CD4-positive, alpha-beta T cell treated with Interleukin-6 at 100 ng/mL for 8 hours (primary cell): ENCODE data around the gene IGSF23.
"Not testable (repeated sequence)": the region's sequence is repeated elsewhere in the genome, so short reads cannot be mapped to it uniquely, and the experiment has no call there.

Source experiments
- DNase-seq: peaks from one replicate; pipeline ENCODE4 v3.0.0-alpha.2; 2020; ENCODE audit warnings: mixed read lengths, low spot score

Gene IGSF23

DNA sequence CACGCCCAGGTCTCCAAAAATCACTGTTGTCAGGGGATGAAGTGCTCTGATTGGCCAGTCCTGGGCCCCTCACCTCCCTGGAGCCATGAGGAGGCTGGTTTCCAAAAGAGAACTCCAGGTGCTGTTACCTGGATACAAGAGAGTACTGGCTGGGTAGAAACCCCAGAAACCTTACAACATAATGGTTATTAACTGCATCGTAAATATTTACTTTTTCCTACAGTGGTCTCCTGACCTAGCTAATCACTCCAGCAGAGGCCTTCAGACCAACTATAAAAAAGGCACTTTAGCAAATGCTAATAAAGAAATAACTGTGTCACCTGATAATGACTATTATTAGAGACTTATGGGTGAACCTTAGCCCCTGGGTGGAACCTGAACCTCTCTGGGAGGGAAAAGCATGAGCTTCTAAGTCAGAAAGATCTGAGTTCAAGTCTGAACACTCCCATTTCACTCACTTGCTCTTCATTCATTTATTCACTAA is 1.5 kb upstream of the IGSF23 start:
- no peak for DNase-seq

DNA sequence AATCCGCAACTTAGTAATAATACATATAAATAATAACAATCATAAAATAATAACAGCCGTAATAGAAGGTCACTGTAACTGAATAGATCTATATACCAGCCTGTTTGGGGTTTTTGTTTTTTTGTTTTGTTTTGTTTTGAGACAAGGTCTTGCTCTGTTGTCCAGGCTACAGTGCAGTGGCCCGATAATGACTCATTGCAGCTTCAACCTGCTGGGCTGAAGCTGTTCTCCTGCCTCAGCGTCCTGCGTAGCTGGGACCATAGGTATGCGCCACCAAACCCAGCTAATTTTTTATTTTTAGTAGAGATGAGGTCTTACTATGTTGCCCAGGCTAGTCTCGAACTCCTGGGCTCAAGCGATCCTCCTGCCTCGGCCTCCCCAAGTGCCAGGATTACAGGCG is 950 bp downstream of the IGSF23 start:
- no peak for DNase-seq

DNA sequence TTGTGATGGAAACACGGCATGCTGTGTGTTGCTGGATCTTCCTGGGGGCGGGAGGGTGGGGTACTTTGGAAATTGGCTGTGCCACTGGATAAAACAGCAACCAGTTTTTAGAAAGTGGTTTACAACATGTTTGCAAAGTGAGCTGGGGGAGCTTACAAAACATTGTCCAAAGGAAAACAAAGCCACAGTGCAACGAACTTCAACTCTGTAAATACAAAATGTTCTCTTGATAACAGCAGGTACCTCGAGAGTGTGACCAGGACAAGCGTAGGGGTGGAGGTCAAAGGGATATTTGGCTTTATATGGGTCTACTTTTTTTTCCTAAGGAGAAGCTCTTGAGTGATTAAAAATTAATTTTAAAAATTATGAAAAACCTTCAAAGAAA is 2.5 kb downstream of the IGSF23 start:
- DNase-seq, result no peak

DNA sequence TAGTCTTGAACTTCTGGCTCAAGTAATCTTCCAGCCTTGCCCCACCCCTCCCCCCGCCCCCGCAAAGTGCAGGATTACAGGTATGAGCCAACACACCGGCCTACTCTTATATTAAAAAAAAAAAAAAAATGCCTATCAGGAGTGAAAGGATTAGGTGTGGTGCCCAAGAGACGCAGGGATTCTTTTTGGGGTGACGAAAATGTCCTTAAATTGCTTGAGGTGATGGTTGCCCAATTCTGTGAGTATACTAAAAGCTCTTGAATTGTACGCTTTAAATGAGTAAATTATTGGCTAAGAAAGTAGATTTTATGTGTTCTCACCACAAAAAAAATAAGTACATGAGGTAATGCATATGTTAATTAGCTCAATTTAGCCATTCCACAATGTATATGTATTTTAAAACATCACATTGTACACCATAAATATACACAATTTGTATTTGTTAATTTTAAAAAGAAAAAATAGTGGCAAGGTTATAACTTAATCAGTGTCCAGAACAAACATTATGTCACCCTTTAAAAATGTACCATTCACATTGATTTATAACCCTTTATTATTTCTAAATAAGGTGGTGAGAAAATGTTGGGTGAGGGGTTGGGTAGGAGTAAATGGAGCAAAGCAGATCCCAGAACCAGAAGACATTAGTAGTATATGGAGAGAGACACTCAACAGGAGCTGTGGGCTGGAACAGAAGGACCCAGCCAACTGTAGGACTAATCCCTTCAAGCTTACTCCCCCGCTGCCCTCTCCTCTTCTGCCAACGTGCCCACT is 3.9 kb downstream of the IGSF23 start:
- DNase-seq, result no peak

DNA sequence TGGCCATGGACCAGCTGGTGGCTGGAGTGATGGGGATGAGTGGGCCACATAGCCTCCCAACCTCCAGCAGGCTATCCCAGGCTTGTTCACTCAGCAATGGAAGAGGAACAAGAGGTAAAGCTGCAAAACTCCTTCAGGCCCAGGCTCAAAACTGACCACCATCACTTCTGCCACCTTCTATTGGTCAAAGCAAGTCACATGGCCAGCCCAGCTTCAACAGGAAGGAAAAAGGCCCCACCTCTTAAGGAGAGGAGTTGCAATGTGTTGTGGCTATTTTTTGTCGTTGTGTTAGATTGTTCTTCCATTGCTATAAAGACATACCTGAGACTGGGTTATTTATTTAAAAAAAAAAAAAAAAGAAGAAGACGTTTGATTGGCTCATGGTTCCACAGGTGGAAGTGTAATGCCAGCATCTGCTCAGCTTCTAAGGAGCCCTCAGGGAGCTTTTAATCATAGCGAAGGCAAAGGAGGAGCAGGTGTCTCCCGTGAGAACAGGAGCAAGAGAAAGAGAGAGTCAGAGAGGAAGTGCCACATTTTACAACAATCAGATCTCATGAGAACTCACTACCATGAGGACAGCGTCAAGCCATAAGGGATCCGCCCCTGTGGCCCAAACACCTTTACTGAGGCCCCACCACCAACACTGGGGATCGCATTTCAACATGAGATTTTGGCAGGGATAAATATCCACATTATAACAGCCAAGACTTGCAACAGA is 5.4 kb downstream of the IGSF23 start:
- DNase-seq, result no peak

DNA sequence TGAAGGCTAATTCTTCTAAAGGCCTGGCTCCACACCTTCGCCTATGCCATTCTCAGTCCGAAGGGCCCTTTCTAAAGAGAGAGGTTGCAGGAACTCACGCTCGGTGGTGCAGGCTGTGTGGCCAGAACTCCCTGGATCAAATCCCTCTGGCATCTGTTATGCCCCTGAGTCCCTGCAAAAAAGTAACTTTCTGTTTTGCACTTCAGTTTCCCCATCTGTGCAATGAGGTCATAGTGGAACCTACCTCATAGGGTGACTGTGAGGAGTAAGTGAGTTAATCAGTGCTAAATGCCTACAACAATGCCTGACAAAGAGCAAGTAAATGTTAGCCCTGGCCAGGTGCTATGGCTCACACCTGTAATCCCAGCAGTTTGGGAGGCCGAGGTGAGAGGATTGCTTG is 7.3 kb downstream of the IGSF23 start:
- DNase-seq, result no peak

DNA sequence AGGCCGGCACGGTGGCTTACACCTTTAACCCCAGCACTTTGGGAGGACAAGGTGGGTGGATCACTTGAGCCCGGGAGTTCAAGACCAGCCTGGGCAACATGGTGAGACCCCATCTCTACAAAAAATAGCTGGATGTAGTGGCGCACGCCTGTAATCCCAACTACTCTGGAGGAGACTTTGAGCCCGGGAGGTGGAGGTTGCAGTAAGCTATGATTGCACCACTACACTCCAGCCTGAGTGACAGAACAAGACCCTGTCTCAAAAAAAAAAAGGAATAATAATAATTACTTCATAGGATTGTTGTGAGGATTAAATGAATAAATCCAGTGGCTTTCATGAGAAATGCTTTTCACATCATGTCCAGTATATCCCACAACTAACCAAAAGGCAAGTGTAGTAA is 8.0 kb downstream of the IGSF23 start:
- no peak for DNase-seq

DNA sequence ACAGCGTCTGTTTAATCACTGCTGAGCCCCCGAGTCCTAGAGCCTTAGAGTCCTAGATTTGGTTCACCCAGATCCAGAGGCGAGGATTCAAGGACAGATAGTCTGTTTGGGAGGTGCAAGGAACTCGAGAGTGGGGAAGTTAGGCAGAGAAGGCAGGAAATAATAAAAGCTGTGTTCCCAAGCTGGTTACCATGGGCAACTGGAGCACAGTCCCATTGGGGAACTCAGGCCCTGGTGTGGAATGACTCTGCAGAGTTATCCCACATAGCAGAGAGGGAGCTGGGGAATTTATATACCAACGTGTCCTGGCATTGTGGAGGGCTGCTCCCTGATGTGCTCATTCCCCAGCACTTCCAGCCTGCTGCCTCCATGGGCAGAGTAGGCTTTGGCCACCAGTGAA is 9.7 kb downstream of the IGSF23 start:
- DNase-seq, result no peak

DNA sequence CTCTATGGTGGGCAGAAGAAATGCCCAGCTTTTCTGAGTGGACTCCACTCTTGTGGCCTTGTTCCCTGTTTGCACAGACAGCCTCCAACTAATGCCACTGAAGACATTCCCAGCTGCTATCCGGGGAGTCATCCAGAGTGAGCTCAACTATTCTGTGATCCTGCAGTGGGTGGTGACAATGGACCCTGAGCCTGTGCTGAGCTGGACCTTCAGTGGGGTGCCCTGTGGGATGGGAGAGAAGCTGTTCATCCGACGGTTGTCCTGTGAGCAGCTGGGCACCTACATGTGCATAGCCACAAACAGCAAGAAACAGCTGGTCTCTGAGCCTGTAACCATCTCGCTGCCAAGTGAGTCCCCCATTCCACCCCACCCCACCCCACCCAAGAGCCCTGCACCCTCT is 10.3 kb downstream of the IGSF23 start:
- no peak for DNase-seq

DNA sequence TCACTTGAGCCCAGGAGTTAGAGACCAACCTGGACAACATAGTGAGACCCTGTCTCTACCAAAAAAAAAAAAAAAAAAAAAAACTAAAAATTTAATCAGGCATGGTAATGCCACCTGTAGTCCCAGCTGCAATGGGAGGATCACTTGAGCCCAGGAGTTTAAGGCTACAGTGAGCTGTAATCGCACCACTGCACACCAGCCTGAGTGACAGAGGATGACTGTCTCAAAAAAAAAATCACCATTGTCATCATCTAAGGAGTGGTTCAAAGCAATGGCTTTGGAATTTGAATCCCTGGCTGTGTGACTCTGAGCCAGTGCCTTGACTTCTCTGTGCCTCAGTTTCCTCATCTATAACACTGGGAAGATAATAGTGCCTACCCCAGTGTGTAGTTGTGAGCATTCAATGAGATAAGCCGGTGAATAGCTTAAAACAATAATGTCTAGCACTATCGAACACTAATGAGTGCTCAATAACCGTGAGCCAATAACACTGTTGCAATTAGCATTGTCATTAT is 11.5 kb downstream of the IGSF23 start:
- DNase-seq, result no peak

DNA sequence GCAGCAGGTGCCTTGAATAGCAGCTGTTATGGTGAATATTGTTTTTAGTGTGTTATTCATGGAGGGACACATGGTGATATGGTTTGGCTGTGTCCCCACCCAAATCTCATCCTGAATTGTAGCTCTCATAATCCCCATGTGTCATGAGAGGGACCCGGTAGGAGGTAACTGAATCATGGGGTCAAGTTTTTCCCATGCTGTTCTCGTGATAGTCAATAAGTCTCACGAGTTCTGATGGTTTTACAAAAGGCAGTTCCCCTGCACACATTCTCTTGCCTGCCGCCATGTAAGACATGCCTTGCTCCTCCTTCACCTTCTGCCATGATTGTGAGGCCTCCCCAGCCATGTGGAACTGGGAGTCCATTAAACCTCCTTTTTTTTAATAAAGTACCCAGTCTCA is 12.3 kb downstream of the IGSF23 start:
- DNase-seq, result not testable (repeated sequence)

DNA sequence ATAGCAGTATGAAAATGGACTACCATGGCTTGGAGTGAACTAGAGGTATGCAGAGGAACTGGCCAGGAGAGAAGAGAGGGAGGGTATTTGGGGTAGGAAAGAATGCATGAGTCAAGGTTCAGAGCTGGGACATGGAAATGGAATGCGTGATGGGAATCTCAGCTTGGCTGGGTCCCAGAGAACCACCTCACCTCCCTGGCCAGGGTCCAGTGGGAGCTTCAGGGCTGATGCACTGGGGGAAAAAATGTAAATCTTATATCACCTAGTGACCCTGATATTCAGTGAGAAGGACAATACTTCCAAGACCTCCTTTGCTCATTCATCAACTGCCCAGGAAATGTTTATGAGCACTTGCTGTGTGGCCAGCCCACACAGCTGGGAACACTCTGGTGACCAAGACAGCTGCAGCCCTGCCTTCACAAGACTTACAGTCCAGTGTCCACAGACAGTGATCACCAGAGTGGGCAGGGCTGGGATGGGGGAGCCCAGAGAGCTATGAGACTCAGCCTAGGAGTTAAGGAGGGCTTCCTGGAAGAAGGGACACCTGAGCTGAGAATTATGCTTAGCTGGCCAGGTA is 12.8 kb downstream of the IGSF23 start:
- DNase-seq, result no peak

DNA sequence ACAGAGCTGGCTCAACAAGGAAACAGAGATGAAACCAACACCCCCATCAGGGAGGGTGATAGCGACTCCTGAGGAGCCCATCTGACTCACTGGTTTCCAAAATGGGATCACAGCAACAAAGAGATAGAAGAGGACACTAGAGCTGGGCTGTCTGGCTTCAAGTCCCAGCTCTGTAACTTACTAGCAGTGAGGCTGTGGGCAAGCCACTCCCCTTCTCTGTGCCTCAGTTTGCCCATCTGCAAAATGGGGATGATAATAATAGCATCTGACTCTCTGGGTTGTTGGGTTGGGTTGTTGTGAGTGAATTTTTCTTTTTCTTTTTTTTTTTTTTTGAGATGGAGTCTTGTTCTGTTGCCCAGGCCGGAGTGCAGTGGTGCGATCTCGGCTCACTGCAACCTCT is 14.3 kb downstream of the IGSF23 start:
- no peak for DNase-seq

DNA sequence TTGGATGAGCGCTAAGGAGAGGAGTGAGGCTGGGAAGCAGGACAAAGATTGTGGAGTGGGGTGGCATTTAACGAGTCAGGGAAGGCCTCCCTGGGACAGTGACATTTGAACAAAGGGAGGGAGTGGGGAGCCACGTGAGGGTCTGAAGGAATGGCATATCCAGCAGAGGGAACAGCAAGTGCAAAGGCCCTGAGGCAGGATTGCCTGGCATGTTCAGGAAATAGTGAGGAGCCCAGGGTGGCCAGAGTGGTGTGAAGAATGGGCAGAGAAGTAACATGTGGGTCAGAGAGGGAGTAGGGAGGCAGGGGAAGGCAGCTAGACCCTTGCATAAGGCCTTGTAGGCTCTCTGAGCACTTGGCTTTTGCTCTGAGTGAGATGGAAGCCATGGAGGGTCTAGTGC is 15.4 kb downstream of the IGSF23 start:
- DNase-seq, result no peak

DNA sequence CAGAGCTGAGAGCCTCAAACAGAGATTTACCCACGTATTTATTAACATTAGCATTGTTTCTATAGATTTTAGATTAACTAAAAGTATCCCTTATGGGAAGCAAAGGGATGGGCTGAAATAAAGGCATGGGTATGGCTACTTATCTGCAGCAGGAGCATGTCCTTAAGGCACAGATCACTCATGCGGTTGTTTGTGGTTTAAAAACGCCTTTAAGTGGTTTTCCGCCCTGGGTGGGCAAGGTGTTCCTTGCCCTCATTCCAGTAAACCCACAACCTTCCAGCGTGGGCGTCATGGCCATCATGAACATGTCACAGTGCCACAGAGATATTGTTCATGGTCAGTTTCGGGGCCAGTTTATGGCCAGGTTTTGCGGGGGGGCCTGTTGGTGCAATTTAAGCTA is 18.2 kb downstream of the IGSF23 start:
- not testable (repeated sequence) for DNase-seq

DNA sequence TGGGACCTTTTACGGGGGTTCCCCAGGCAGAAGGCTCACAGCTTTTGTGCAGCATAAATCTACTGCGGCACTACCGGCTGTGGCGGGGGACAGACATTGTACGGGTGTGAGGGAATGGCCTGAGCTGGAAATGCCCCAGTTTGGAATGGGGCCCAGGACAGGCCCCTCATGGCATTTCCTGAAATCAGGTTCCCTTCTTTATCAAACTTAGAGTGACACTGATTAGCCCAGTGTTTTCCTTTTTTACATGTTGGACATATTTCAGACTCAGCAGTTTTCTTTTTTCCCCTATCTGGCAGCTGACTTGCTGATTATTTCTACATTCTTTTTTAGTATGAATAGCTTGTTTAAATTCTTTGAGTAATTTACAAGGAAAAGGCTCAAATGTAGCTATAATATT is 20.7 kb downstream of the IGSF23 start:
- DNase-seq, result not testable (repeated sequence)

DNA sequence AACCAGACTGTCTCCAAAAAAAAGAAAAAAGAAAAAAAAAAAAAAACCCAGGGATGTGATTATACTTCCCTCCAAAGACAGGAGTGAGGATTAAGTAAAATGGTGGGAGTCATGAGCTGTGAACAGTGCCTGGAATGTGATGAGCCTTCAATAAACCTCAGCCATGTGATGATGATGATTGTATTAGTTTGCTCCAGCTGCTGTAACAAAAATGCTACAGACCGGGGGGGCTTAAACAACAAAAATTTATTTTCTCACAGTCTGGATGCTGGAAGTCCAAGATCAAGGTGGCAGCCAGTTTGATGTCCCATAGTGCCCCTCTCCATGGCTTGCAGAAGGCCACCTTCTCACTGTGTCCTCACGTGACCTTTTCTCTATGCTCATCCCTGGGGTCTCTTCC is 21.4 kb downstream of the IGSF23 start:
- no peak for DNase-seq

DNA sequence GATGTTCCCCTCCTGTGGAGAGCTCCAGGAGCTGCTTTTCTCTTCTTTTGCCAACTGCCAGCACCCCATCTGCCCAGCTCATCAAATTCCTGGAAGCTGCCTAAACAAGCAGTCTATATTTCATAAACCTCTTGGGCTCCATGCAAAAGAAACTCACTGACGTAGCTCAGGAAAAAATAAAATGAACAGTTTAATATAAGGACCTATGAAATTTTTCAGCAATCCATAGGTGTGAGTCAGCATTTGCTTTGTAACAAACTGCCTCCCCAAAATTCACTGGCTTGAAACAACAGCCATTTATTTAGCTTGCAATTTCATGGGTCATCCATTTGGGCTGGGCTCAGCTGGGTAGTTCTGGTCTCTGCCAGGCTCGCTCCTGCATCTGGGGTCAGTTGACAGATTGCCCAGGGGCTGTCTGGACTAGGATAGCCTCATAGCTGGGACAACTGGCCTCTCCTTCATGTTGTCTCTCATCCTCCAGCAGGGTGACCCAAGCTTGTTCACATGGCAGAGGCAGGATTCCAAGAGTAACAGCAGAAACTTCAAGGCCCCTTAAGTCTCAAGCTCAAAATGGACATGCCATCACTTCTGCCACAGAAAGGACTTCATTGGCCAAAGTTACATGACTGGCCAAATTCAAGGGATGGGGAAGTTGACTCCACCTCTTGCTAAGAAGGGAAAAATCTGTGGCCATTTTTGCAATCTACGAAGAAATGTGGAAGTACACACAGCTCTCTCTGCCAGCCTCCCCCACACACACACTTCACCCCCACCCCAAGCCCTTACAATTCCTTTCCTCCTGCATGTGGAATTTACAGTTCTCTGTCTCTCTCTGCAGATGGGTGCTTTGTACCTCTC is 22.4 kb downstream of the IGSF23 start:
- no peak for DNase-seq

DNA sequence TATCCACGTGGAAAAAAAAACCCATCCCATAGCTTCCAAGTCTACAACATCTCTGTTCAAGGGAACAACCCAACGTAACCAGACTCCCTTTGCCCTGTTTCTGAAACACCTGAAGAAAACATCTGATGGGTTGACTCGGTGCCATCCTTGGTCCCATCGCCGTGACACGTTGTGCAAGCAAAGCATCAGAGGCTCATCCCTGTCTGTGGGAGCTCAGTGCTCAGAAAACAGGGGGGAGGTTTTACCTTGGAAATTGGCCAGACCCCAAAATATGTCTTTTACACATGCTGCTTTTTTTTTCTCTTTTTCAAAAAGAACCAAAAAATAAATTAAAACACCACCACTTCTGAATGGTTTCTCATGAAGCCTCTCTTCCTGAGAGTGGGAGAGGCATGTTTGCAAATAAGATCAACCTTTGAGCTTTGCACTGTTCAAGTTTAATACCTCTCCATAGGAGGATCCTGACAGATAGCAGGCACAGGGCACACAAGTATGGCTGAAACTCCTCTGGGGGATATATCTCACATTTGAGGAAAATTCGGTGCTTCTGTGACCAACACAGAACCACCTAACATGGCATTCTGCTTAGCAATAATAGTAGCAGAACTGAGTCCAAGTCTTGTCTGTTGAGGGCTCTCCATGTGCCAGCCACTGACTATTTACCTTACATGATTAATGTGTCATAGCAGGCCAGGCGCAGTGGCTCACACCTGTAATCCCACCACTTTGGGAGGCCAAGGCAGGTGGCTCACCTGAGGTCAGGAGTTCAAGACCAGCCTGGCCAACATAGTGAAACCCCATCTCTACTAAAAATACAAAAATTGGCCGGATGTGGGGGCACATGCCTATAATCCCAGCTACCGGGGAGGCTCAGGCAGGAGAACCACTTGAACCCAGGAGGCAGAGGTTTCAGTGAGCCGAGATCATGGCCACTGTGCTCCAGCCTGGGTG is 23.4 kb downstream of the IGSF23 start:
- DNase-seq, result no peak

DNA sequence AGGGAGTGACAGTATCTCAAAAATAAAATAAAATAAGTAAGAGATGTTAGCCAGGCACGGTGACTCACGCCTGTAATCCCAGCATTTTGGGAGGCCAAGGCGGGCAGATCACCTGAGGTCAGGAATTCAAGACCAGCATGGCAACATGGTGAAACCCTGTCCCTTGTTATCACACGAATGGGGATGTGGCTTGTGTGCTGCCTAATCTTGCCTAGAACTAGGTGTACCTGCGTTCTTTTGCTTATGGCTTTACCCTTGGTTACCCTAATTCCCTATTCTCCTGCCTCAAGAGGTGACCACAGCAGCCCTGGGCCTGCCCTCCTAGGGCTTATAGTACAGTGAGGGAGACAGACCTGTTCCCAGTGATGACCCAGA is 24.0 kb downstream of the IGSF23 start:
- no peak for DNase-seq

DNA sequence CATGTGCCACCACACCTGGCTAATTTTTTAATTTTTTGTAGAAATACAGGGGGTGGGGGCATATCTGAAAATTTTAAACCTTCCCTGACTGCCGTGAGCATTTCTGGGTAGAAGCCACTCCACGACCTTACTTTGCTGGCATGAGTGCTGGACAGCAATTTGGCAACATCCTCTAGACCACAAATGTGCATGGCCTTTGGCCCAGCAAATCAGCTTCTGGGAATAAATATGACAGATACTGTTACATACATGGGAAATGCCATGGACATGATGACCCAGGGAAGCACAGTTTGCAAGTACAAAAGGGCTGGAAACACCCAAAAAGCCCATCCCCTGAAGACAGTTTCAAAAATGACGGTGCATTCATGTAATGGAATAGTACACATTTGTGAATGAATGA is 27.2 kb downstream of the IGSF23 start:
- no peak for DNase-seq
